GM12874 (cell line): ENCODE results near the gene MAB21L3.

Experiments
- CTCF ChIP-seq: IDR thresholded peaks from 2 replicates; pipeline ENCODE4 v1.5.1; 2011; ENCODE audit warnings: low read depth, mild to moderate bottlenecking, control low read depth, low read length, moderate library complexity; ENCODE audit not compliant: insufficient read depth

Gene MAB21L3

GRCh38 chr1:116107371-116107770, 3.8 kb upstream of the MAB21L3 start:
- TF ChIP-seq CTCF = no peak

GRCh38 chr1:116111524-116112021, 374 bp downstream of the MAB21L3 start:
- TF ChIP-seq CTCF = no peak

- TF ChIP-seq CTCF = no peak
These were observed 1.4 kb downstream of the MAB21L3 start for GRCh38 chr1:116112388-116113140.

- TF ChIP-seq CTCF = no peak
These were observed 2.4 kb downstream of the MAB21L3 start for GRCh38 chr1:116113615-116114014.

GRCh38 chr1:116115476-116116439, 4.6 kb downstream of the MAB21L3 start:
- TF ChIP-seq CTCF = no peak

- TF ChIP-seq CTCF = no peak
These were observed 7.3 kb downstream of the MAB21L3 start for GRCh38 chr1:116118471-116118870.

GRCh38 chr1:116119876-116120275, 8.7 kb downstream of the MAB21L3 start:
- no peak for TF ChIP-seq CTCF
